Amniotic epithelial cell (primary cell): ENCODE data around the gene SPDYE3.
A peak's percentile ranks its signal among the peaks of the same experiment; 100 is the strongest.
"Not testable (repeated sequence)": the region's sequence is repeated elsewhere in the genome, so short reads cannot be mapped to it uniquely, and the experiment has no call there.

Experiments
- DNase-seq: peaks from one replicate; pipeline ENCODE4 v3.0.0-alpha.2; 2010; ENCODE audit warnings: low read depth

Gene SPDYE3

GRCh38 chr7:100287191-100287969 is 20.1 kb upstream of the SPDYE3 start:
- not testable (repeated sequence) for DNase-seq

- not testable (repeated sequence) for DNase-seq
Observed at GRCh38 chr7:100288258-100288657, 19.2 kb upstream of the SPDYE3 start.

- DNase-seq: not testable (repeated sequence)
Observed at GRCh38 chr7:100292162-100292561, 15.3 kb upstream of the SPDYE3 start.

GRCh38 chr7:100295269-100295668 is 12.2 kb upstream of the SPDYE3 start:
- peak; percentile 83 for DNase-seq

GRCh38 chr7:100297852-100298631 is 9.5 kb upstream of the SPDYE3 start:
- DNase-seq: not testable (repeated sequence)

- not testable (repeated sequence) for DNase-seq
Observed at GRCh38 chr7:100298632-100298895, 8.9 kb upstream of the SPDYE3 start.

- not testable (repeated sequence) for DNase-seq
Observed at GRCh38 chr7:100304526-100304925, 3.0 kb upstream of the SPDYE3 start.

- not testable (repeated sequence) for DNase-seq
Observed at GRCh38 chr7:100318329-100318728, 10.8 kb downstream of the SPDYE3 start.

- DNase-seq: not testable (repeated sequence)
Observed at GRCh38 chr7:100321648-100322047, 14.1 kb downstream of the SPDYE3 start.

GRCh38 chr7:100324194-100324593 is 16.7 kb downstream of the SPDYE3 start:
- not testable (repeated sequence) for DNase-seq

- DNase-seq: not testable (repeated sequence)
Observed at GRCh38 chr7:100325671-100326070, 18.2 kb downstream of the SPDYE3 start.

GRCh38 chr7:100326914-100327313 is 19.4 kb downstream of the SPDYE3 start:
- DNase-seq: not testable (repeated sequence)

GRCh38 chr7:100335566-100336466 is 28.3 kb downstream of the SPDYE3 start:
- DNase-seq: peak; percentile 92

- DNase-seq: not testable (repeated sequence)
Observed at GRCh38 chr7:100338083-100338696, 30.7 kb downstream of the SPDYE3 start.

GRCh38 chr7:100341286-100341685 is 33.8 kb downstream of the SPDYE3 start:
- not testable (repeated sequence) for DNase-seq

GRCh38 chr7:100342765-100343164 is 35.3 kb downstream of the SPDYE3 start:
- no peak for DNase-seq

GRCh38 chr7:100344124-100344559 is 36.6 kb downstream of the SPDYE3 start:
- DNase-seq: not testable (repeated sequence)

- DNase-seq: peak; percentile 78
Observed at GRCh38 chr7:100344560-100345287, 37.2 kb downstream of the SPDYE3 start.

- peak; percentile 42 for DNase-seq
Observed at GRCh38 chr7:100345288-100345672, 37.8 kb downstream of the SPDYE3 start.

- DNase-seq: no peak
Observed at GRCh38 chr7:100346921-100347320, 39.4 kb downstream of the SPDYE3 start.

- DNase-seq: no peak
Observed at GRCh38 chr7:100348805-100349204, 41.3 kb downstream of the SPDYE3 start.
